Keratinocyte (primary cell): ENCODE results near the gene NUSAP1.

ENCODE experiments used
- EZH2 ChIP-seq: IDR thresholded peaks from one replicate; pipeline ENCODE4 v1.6.1; 2012; ENCODE audit warnings: inconsistent platforms, mild to moderate bottlenecking, low read length, moderate library complexity
- TF ChIP-seq, protein P1 (sequence below), 3 experiments: IDR thresholded peaks in 1 of 3; conservative IDR thresholded peaks in 1 of 3; optimal IDR thresholded peaks in 1 of 3; 2 replicates in 2 of 3; 3 replicates in 1 of 3; pipeline versions ENCODE3 to v1.5.1; 2011; ENCODE audit warnings: low read length in 3 of 3, mild to moderate bottlenecking in 3 of 3, moderate library complexity in 2 of 3, control low read depth in 1 of 3, inconsistent platforms in 1 of 3; ENCODE audit not compliant: insufficient read depth in 2 of 3; ENCODE audit errors: extremely low read depth in 1 of 3

DNA sequence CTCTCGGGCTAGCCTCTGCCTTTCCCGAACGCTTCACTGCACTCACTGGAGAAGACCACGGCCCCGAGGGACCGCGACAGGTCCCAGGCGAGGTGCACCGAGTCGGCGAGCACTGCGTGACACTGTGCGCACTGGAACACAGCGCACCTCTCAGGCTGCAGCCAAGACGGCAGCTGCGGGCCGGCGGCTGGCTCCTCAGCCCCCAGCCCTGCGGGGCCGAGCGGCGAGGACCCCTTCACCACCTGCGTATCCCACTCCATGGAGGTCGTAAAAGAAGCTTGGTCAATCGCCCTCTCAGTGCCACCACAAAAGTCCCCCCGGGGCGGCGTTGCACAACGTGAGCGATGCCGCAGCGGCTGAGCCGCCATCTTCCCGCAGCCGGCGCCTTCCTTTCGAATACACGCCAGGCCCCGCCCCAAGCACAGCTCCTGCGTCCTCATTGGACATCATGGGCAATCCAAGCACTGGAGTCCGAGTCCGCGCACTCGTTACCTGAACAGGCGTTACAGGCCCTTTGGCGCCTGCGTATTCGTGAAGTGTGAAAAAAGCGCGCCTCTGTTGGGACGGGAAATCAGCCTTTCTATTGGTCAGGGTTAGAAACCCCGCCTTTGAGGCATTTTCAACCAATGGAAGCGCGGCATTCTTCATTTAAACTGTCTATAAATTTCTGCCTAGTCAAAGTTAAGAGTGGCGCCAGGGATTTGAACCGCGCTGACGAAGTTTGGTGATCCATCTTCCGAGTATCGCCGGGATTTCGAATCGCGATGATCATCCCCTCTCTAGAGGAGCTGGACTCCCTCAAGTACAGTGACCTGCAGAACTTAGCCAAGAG is at the start of gene NUSAP1, which contains the start of gene OIP5:
- TF ChIP-seq, protein P1, sequence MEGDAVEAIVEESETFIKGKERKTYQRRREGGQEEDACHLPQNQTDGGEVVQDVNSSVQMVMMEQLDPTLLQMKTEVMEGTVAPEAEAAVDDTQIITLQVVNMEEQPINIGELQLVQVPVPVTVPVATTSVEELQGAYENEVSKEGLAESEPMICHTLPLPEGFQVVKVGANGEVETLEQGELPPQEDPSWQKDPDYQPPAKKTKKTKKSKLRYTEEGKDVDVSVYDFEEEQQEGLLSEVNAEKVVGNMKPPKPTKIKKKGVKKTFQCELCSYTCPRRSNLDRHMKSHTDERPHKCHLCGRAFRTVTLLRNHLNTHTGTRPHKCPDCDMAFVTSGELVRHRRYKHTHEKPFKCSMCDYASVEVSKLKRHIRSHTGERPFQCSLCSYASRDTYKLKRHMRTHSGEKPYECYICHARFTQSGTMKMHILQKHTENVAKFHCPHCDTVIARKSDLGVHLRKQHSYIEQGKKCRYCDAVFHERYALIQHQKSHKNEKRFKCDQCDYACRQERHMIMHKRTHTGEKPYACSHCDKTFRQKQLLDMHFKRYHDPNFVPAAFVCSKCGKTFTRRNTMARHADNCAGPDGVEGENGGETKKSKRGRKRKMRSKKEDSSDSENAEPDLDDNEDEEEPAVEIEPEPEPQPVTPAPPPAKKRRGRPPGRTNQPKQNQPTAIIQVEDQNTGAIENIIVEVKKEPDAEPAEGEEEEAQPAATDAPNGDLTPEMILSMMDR (optimal IDR thresholded peaks at IDR 0.05 in 1 of 3, IDR thresholded peaks at IDR 0.05 in 1 of 3, conservative IDR thresholded peaks at IDR 0.05 in 1 of 3; ENCODE audit: extremely low read depth in 1 of 3, insufficient read depth in 2 of 3, low read length in 3 of 3) = peak in 1 of 3 experiments; percentile 82
- no peak for TF ChIP-seq EZH2
